ENCODE data around the gene VDR.

GRCh38 chr12:47829584-47829983 lies 75.2 kb downstream of the VDR start:
- no peak for TF ChIP-seq CTCF (IDR thresholded peaks at IDR 0.05)
- no peak for TF ChIP-seq POLR2AphosphoS5 (IDR thresholded peaks at IDR 0.05)

All from suprapubic skin (tissue), 3 donors.